Left hindlimb (tissue), 1 donor: Measurements from ENCODE around the gene SLC47A1.
"Not testable (repeated sequence)": the region's sequence is repeated elsewhere in the genome, so short reads cannot be mapped to it uniquely, and the experiment has no call there.

Source experiments
- DNase-seq: peaks from one replicate; pipeline ENCODE4 v3.0.0-alpha.2; 2018

Gene SLC47A1

GRCh38 chr17:19520641-19521040, 13.0 kb upstream of the SLC47A1 start:
- no peak for DNase-seq

GRCh38 chr17:19523690-19524089, 10.0 kb upstream of the SLC47A1 start:
- no peak for DNase-seq

- not testable (repeated sequence) for DNase-seq
These were observed 6.7 kb upstream of the SLC47A1 start for GRCh38 chr17:19526950-19527349.

GRCh38 chr17:19531780-19532501, 1.7 kb upstream of the SLC47A1 start:
- DNase-seq: no peak

GRCh38 chr17:19533036-19533717, 477 bp upstream of the SLC47A1 start:
- DNase-seq: no peak

GRCh38 chr17:19534562-19535149, 1.0 kb downstream of the SLC47A1 start:
- no peak for DNase-seq

GRCh38 chr17:19537111-19537510, 3.5 kb downstream of the SLC47A1 start:
- DNase-seq: no peak

- no peak for DNase-seq
These were observed 4.7 kb downstream of the SLC47A1 start for GRCh38 chr17:19538095-19539039.

GRCh38 chr17:19539040-19539399, 5.4 kb downstream of the SLC47A1 start:
- no peak for DNase-seq

- peak; percentile 44 for DNase-seq
These were observed 6.2 kb downstream of the SLC47A1 start for GRCh38 chr17:19539841-19540311.

GRCh38 chr17:19540706-19541370, 7.2 kb downstream of the SLC47A1 start:
- DNase-seq: no peak

GRCh38 chr17:19541445-19541844, 7.8 kb downstream of the SLC47A1 start:
- no peak for DNase-seq

- no peak for DNase-seq
These were observed 8.6 kb downstream of the SLC47A1 start for GRCh38 chr17:19542247-19542646.

GRCh38 chr17:19544366-19544765, 10.7 kb downstream of the SLC47A1 start:
- no peak for DNase-seq

- no peak for DNase-seq
These were observed 12.8 kb downstream of the SLC47A1 start for GRCh38 chr17:19546289-19547065.

- no peak for DNase-seq
These were observed 16.3 kb downstream of the SLC47A1 start for GRCh38 chr17:19549746-19550623.

GRCh38 chr17:19551165-19551564, 17.5 kb downstream of the SLC47A1 start:
- no peak for DNase-seq

GRCh38 chr17:19551591-19552148, 18.0 kb downstream of the SLC47A1 start:
- no peak for DNase-seq

- no peak for DNase-seq
These were observed 19.4 kb downstream of the SLC47A1 start for GRCh38 chr17:19553036-19553435.

- DNase-seq: no peak
These were observed 20.7 kb downstream of the SLC47A1 start for GRCh38 chr17:19554393-19554792.
